Measurements from ENCODE around the gene MAFB.

The MAFB gene

DNA sequence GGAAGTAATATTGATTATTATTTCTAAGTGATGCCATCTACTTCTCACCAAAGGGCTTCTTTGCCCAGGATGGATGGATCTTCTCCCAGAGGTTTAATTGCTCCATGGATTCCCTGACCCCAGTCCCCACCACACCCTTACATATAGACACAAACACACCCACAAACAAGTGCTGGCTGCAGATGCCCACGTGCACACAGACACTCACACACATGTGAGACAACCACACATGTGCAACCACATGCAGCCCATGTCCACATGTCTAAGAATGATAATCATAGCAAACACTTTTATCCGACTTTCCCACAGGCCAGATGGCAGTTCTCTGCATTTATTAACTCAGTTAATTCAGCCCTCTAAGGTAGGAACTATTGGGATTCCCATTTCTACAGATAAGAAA, 44.2 kb downstream of the MAFB start:
- H3K4me3 ChIP-seq (ENCODE audit: low read length): no peak overlapping the region
- WGBS (ENCODE audit: insufficient coverage, insufficient read length): no CpG with 5 or more reads among the region's 2 CpGs
- no peaks in the 10 kb centered on the region for H3K4me1 ChIP-seq (ENCODE audit: control insufficient read depth, insufficient read depth, low read length)
- no peak for DNase-seq (ENCODE audit: low read depth, low spot score)
- no peaks in the 10 kb centered on the region for H3K36me3 ChIP-seq (ENCODE audit: control insufficient read depth, insufficient read depth, low read length)
- no peak overlapping the region for H3K27ac ChIP-seq (ENCODE audit: low read length)
- no peaks in the 10 kb centered on the region for H3K9me3 ChIP-seq (ENCODE audit: control insufficient read depth, insufficient read depth, low read length)
- H3K27me3 ChIP-seq (ENCODE audit: control insufficient read depth, insufficient read depth, low read length): no peaks in the 10 kb centered on the region

DNA sequence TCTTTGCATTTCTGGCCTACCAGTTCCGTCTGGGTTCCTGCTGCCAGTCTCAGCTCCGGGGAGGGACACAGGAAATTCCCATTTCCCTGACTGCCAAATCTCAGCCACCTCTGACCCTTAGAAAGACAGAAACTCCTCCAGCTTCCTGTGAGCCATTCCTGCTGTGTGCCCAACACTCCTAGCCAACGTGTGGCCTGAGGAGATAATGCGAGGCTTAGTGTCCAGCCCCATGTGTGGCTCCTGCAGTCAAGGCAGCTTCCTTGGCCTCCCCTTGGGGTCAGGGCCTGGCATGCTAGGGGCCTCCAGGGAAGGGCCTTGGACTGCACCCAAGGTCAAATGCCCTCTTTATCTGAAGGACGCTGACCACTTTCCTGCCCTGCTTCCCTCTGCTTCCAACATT, 45.1 kb downstream of the MAFB start:
- Histone ChIP-seq H3K9me3 (ENCODE audit: control insufficient read depth, insufficient read depth, low read length) (no peaks in the 10 kb centered on the region), H3K27me3 (ENCODE audit: control insufficient read depth, insufficient read depth, low read length) (no peaks in the 10 kb centered on the region), H3K4me1 (ENCODE audit: control insufficient read depth, insufficient read depth, low read length) (no peaks in the 10 kb centered on the region), H3K27ac (ENCODE audit: low read length) (no peak overlapping the region), H3K4me3 (ENCODE audit: low read length) (no peak overlapping the region), H3K36me3 (ENCODE audit: control insufficient read depth, insufficient read depth, low read length) (no peaks in the 10 kb centered on the region)
- no CpG with 5 or more reads among the region's 5 CpGs for WGBS (ENCODE audit: insufficient coverage, insufficient read length)
- no peak for DNase-seq (ENCODE audit: low read depth, low spot score)

DNA sequence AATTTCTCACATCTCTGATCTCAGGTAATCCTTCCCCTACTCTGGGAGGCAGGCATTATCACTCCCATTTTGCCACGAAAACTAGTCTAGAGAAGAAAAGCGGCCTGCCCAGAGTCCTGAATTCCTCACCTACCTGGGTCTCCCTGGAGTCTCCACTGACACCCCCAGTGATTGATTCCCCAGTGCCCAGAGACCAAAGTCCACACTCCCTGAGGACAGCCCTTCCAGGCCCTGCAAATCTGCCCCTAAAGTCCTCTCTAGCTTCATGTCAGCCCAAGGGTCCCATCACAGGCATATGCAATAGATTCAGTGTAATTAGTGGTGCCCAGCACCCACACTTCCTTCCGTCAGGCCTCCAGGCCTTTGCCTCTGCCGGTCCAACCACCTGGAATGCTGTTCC, 47.2 kb downstream of the MAFB start:
- Histone ChIP-seq H3K27me3 (ENCODE audit: control insufficient read depth, insufficient read depth, low read length) (no peaks in the 10 kb centered on the region), H3K36me3 (ENCODE audit: control insufficient read depth, insufficient read depth, low read length) (no peaks in the 10 kb centered on the region), H3K4me3 (ENCODE audit: low read length) (no peak overlapping the region), H3K9me3 (ENCODE audit: control insufficient read depth, insufficient read depth, low read length) (no peaks in the 10 kb centered on the region), H3K4me1 (ENCODE audit: control insufficient read depth, insufficient read depth, low read length) (no peaks in the 10 kb centered on the region), H3K27ac (ENCODE audit: low read length) (no peak overlapping the region)
- no peak for DNase-seq (ENCODE audit: low read depth, low spot score)
- no CpG with 5 or more reads among the region's 4 CpGs for WGBS (ENCODE audit: insufficient coverage, insufficient read length)

DNA sequence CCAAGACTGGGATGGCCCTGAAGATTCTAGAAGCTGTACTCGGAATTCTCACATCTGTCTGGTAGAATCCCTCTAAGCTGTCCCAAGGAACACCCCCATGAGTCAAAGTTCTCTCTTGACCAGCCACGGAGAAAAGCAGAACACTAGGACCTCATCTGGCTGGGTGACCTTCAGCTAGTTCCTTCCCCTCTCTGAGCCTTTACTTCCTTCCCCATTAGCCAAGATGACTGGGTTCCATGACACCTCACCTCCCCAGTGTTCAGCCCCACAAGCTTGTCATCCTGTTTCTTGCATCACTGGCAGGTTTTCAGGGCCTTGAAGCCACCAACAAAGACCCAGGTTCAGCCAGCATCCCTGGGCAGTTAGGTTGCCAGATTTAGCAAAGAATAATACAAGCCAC, 47.8 kb downstream of the MAFB start:
- whole genome bisulfite sequencing (ENCODE audit: insufficient coverage, insufficient read length): no CpG with 5 or more reads among the region's 2 CpGs
- DNase-seq (ENCODE audit: low read depth, low spot score): no peak
- H3K4me3 ChIP-seq (ENCODE audit: low read length): no peak overlapping the region
- H3K27ac ChIP-seq (ENCODE audit: low read length): no peak overlapping the region
- no peaks in the 10 kb centered on the region for H3K27me3 ChIP-seq (ENCODE audit: control insufficient read depth, insufficient read depth, low read length)
- no peaks in the 10 kb centered on the region for H3K4me1 ChIP-seq (ENCODE audit: control insufficient read depth, insufficient read depth, low read length)
- no peaks in the 10 kb centered on the region for H3K36me3 ChIP-seq (ENCODE audit: control insufficient read depth, insufficient read depth, low read length)
- no peaks in the 10 kb centered on the region for H3K9me3 ChIP-seq (ENCODE audit: control insufficient read depth, insufficient read depth, low read length)

DNA sequence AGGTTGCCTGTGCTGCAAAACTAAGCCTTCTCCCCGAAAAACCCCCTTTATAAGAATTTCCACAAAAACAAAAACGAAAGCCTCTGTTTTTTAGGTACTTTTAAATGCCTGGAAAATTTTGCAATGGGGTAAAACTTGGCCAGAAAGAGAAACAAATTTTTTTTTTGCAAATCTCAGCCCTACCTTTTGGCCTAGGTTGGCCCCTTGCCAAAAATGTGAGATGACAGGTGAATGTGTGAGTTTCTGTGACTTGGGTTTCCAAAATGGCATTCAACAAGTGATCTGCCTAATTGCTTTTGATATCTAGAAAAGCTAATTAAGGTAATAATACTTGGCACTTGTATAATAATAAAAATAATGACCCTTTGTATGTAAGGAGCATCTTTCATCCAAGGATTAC, 48.4 kb downstream of the MAFB start:
- WGBS (ENCODE audit: insufficient coverage, insufficient read length): no CpG with 5 or more reads among the region's 2 CpGs
- no peak overlapping the region for H3K4me3 ChIP-seq (ENCODE audit: low read length)
- H3K36me3 ChIP-seq (ENCODE audit: control insufficient read depth, insufficient read depth, low read length): no peaks in the 10 kb centered on the region
- no peaks in the 10 kb centered on the region for H3K4me1 ChIP-seq (ENCODE audit: control insufficient read depth, insufficient read depth, low read length)
- no peak overlapping the region for H3K27ac ChIP-seq (ENCODE audit: low read length)
- no peaks in the 10 kb centered on the region for H3K9me3 ChIP-seq (ENCODE audit: control insufficient read depth, insufficient read depth, low read length)
- H3K27me3 ChIP-seq (ENCODE audit: control insufficient read depth, insufficient read depth, low read length): no peaks in the 10 kb centered on the region
- DNase-seq (ENCODE audit: low read depth, low spot score): no peak

DNA sequence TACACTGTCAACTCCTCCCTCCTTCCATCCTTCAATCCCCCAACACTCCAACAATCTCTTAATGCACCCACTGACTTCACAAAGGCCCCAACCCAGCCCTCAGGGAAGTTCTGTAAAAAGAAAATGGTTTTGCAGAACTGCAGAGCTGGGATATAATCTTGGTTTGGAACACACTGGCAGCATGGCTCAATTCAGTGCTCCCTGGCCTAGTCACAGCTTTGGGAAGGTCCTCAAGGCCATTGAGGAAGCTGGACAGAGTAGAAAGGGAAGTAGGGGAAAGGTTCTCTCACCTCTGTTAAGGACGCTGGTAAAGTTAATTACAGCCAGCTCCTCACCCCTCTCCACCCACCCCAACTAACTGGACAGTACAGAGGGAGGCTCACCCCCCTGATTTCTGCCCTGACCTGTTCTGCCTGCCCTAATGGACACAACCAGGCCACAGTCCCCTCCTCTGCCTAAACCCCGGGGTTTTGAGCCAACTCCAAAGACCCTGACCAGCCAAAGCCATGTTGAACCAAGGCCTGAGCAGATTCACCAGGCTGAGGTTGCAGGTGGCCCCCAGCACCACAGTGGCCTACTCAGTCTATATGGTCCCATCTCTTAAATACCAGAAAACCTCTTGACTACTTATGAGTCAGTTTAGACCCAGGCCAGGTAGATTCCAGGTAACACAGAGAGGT, 49.2 kb downstream of the MAFB start:
- WGBS (ENCODE audit: insufficient coverage, insufficient read length): no CpG with 5 or more reads among the region's 2 CpGs
- Histone ChIP-seq H3K36me3 (ENCODE audit: control insufficient read depth, insufficient read depth, low read length) (no peaks in the 10 kb centered on the region), H3K9me3 (ENCODE audit: control insufficient read depth, insufficient read depth, low read length) (no peaks in the 10 kb centered on the region), H3K4me3 (ENCODE audit: low read length) (no peak overlapping the region), H3K27ac (ENCODE audit: low read length) (no peak overlapping the region), H3K4me1 (ENCODE audit: control insufficient read depth, insufficient read depth, low read length) (no peaks in the 10 kb centered on the region), H3K27me3 (ENCODE audit: control insufficient read depth, insufficient read depth, low read length) (no peaks in the 10 kb centered on the region)
- DNase-seq (ENCODE audit: low read depth, low spot score): no peak

DNA sequence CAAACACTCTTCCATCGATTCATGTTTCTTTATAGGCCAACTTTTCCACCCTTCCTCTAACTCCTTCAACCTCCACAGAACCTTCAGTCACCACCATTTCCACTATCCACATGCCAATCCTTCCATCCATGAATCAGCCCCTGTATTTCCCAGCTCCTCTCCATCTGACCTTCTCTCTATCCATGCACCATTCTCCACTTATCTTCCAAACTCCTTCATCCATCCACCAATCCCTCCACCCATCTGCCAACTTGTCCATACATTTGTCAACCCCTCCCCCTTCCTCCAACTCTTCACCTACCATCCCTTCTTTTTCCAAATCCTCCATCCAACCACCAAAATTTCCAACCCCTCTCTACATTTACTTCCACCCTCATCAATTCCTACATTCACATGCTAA, 49.9 kb downstream of the MAFB start:
- Histone ChIP-seq H3K4me3 (ENCODE audit: low read length) (no peak overlapping the region), H3K36me3 (ENCODE audit: control insufficient read depth, insufficient read depth, low read length) (no peaks in the 10 kb centered on the region), H3K27me3 (ENCODE audit: control insufficient read depth, insufficient read depth, low read length) (no peaks in the 10 kb centered on the region), H3K27ac (ENCODE audit: low read length) (no peak overlapping the region), H3K4me1 (ENCODE audit: control insufficient read depth, insufficient read depth, low read length) (no peaks in the 10 kb centered on the region), H3K9me3 (ENCODE audit: control insufficient read depth, insufficient read depth, low read length) (no peaks in the 10 kb centered on the region)
- no CpG with 5 or more reads among the region's 1 CpG for WGBS (ENCODE audit: insufficient coverage, insufficient read length)
- no peak for DNase-seq (ENCODE audit: low read depth, low spot score)

DNA sequence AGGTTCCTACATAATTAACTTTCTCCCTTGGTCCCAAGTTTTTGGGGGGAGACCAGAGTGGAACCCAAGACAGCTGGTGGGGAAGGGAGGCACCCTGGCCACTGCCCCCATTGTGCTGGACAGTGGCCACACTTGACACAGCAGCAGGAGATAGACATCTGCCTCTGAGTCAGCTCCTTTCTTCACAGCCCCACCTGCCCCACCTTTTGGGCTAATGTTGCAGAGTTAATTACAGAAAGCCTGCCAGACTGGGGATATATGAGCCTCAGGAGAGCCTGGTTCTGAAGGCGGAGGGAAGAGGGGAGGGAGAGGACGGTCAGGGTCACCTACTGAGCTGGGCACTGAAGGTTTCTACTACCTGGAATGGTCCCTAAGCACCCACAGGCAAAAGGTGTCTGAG, 50.6 kb downstream of the MAFB start:
- no peaks in the 10 kb centered on the region for H3K4me1 ChIP-seq (ENCODE audit: control insufficient read depth, insufficient read depth, low read length)
- H3K27me3 ChIP-seq (ENCODE audit: control insufficient read depth, insufficient read depth, low read length): no peaks in the 10 kb centered on the region
- H3K36me3 ChIP-seq (ENCODE audit: control insufficient read depth, insufficient read depth, low read length): no peaks in the 10 kb centered on the region
- H3K4me3 ChIP-seq (ENCODE audit: low read length): no peak overlapping the region
- H3K9me3 ChIP-seq (ENCODE audit: control insufficient read depth, insufficient read depth, low read length): no peaks in the 10 kb centered on the region
- H3K27ac ChIP-seq (ENCODE audit: low read length): no peak overlapping the region
- DNase-seq (ENCODE audit: low read depth, low spot score): no peak
- WGBS (ENCODE audit: insufficient coverage, insufficient read length): no CpG with 5 or more reads among the region's 2 CpGs

DNA sequence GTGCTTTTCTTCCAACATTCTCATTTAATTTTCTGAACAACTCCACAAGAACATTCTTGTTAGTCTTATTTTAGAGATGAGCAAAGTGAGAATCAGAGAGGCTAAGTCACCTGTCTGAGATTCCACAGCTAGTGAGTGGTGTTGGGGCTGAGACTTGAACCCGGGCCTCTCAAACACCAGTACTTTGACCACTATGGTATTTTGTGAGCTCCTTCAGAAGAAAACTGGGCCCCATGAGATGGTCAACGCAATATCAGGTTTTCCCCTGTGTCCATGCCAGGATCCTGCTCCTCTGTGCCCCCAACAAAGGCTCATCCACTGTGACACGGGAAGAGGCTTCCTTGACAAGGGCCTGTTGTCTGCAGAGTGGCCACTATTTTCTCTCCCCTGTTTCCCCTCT, 51.9 kb downstream of the MAFB start:
- DNase-seq (ENCODE audit: low read depth, low spot score): no peak
- H3K27me3 ChIP-seq (ENCODE audit: control insufficient read depth, insufficient read depth, low read length): no peaks in the 10 kb centered on the region
- no peaks in the 10 kb centered on the region for H3K4me1 ChIP-seq (ENCODE audit: control insufficient read depth, insufficient read depth, low read length)
- no peak overlapping the region for H3K27ac ChIP-seq (ENCODE audit: low read length)
- no peak overlapping the region for H3K4me3 ChIP-seq (ENCODE audit: low read length)
- H3K9me3 ChIP-seq (ENCODE audit: control insufficient read depth, insufficient read depth, low read length): no peaks in the 10 kb centered on the region
- WGBS (ENCODE audit: insufficient coverage, insufficient read length): no CpG with 5 or more reads among the region's 3 CpGs
- no peaks in the 10 kb centered on the region for H3K36me3 ChIP-seq (ENCODE audit: control insufficient read depth, insufficient read depth, low read length)

DNA sequence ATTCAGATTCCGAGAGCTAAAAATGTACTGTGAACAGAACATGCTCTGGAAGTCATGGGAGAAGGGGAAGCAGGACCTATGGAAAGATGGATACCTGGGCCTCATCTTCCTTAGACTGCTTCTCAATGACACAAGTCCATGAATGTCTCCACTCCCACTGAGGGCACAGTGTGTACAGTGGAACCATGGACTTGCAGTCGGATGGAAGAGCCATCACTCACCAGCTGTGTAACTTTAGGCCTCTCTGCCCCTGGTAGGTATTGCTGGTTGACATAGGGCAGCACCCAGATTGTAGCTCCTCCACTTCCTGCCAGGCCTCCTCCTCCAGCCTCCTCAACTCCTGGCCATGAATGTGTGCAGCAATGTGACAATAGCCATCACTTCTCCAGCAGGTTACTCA, 52.5 kb downstream of the MAFB start:
- Histone ChIP-seq H3K9me3 (ENCODE audit: control insufficient read depth, insufficient read depth, low read length) (no peaks in the 10 kb centered on the region), H3K4me3 (ENCODE audit: low read length) (no peak overlapping the region), H3K27ac (ENCODE audit: low read length) (no peak overlapping the region), H3K36me3 (ENCODE audit: control insufficient read depth, insufficient read depth, low read length) (no peaks in the 10 kb centered on the region), H3K27me3 (ENCODE audit: control insufficient read depth, insufficient read depth, low read length) (no peaks in the 10 kb centered on the region), H3K4me1 (ENCODE audit: control insufficient read depth, insufficient read depth, low read length) (no peaks in the 10 kb centered on the region)
- no peak for DNase-seq (ENCODE audit: low read depth, low spot score)
- no CpG with 5 or more reads among the region's 2 CpGs for WGBS (ENCODE audit: insufficient coverage, insufficient read length)

DNA sequence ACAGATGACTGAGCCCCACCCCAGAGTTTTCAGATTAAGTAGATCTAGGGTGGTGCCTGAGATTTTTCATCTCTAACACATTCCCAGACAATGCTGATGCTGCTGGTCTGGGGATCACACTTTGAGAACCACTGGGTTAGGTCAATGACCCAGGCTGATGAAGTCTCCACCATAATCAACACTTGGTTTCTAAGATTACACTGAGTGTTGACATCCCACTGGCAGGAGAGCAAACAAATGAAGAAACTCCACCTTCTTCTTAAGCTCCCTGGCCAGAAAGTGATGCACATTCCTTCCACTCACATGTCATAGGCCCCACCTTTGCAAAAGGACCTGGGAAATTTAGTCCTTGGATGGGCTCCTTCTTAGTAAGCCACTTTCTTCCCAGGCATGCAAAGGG, 53.1 kb downstream of the MAFB start:
- H3K4me3 ChIP-seq (ENCODE audit: low read length): no peak overlapping the region
- no peaks in the 10 kb centered on the region for H3K4me1 ChIP-seq (ENCODE audit: control insufficient read depth, insufficient read depth, low read length)
- no peak for DNase-seq (ENCODE audit: low read depth, low spot score)
- H3K27me3 ChIP-seq (ENCODE audit: control insufficient read depth, insufficient read depth, low read length): no peaks in the 10 kb centered on the region
- H3K27ac ChIP-seq (ENCODE audit: low read length): no peak overlapping the region
- no peaks in the 10 kb centered on the region for H3K36me3 ChIP-seq (ENCODE audit: control insufficient read depth, insufficient read depth, low read length)
- no peaks in the 10 kb centered on the region for H3K9me3 ChIP-seq (ENCODE audit: control insufficient read depth, insufficient read depth, low read length)

All from iPS DF 6.9 (cell line).